ENCODE measurements around the gene CECR2. TPM values are rescaled to one million over a fixed set of nuclear protein-coding genes. Genes with fewer than 3 reads are reported as not detected.
A peak's percentile ranks its signal among the peaks of the same experiment; 100 is the strongest.

The CECR2 gene
- total RNA-seq, 2 experiments from 2014 or later, result 0.17 TPM; not detected in 1

GRCh38 chr22:17370026-17370765, 936 bp downstream of the CECR2 start:
- CTCF ChIA-PET, result interaction anchor here (0.7 kb wide), 1 partner anchor 105 kb away, joined by 3 read pairs; no protein-coding TSS in a partner anchor
- H3K4me3 Mint-ChIP-seq, result peak overlapping the region; percentile 30
- H3K27me3 Mint-ChIP-seq (ENCODE audit: low read depth), result peaks cover 47% of the 10 kb centered on the region
- DNase-seq, result no peak
- H3K4me1 Mint-ChIP-seq (ENCODE audit: low read depth), result peaks cover 22% of the 10 kb centered on the region
- no peaks in the 10 kb centered on the region for H3K9me3 Mint-ChIP-seq
- no peaks in the 10 kb centered on the region for H3K36me3 Mint-ChIP-seq (ENCODE audit: low read depth)
- intact Hi-C loops (cut with micrococcal nuclease), result no loop called here
- H3K27ac Mint-ChIP-seq, result no peak overlapping the region

GRCh38 chr22:17370766-17371432, 1.6 kb downstream of the CECR2 start:
- CTCF ChIA-PET, result interaction anchor here (0.7 kb wide), 1 partner anchor 106 kb away, joined by 3 read pairs; no protein-coding TSS in a partner anchor
- DNase-seq, result no peak
- peaks cover 47% of the 10 kb centered on the region for H3K27me3 Mint-ChIP-seq (ENCODE audit: low read depth)
- H3K4me1 Mint-ChIP-seq (ENCODE audit: low read depth), result peaks cover 22% of the 10 kb centered on the region
- H3K36me3 Mint-ChIP-seq (ENCODE audit: low read depth), result no peaks in the 10 kb centered on the region
- H3K9me3 Mint-ChIP-seq, result no peaks in the 10 kb centered on the region
- no peak overlapping the region for H3K27ac Mint-ChIP-seq
- intact Hi-C loops (cut with micrococcal nuclease), result no loop called here
- H3K4me3 Mint-ChIP-seq, result peak overlapping the region; percentile 30

GRCh38 chr22:17371448-17371847, 2.2 kb downstream of the CECR2 start:
- CTCF ChIA-PET, result no interaction called here
- no peak overlapping the region for H3K4me3 Mint-ChIP-seq
- peaks cover 42% of the 10 kb centered on the region for H3K27me3 Mint-ChIP-seq (ENCODE audit: low read depth)
- H3K36me3 Mint-ChIP-seq (ENCODE audit: low read depth), result no peaks in the 10 kb centered on the region
- peaks cover 22% of the 10 kb centered on the region for H3K4me1 Mint-ChIP-seq (ENCODE audit: low read depth)
- DNase-seq, result no peak
- no peaks in the 10 kb centered on the region for H3K9me3 Mint-ChIP-seq
- intact Hi-C loops (cut with micrococcal nuclease), result no loop called here
- H3K27ac Mint-ChIP-seq, result no peak overlapping the region

GRCh38 chr22:17373855-17374254, 4.6 kb downstream of the CECR2 start:
- DNase-seq, result no peak
- CTCF ChIA-PET, result no interaction called here
- Mint-ChIP-seq H3K4me3 (no peak overlapping the region), H3K36me3 (ENCODE audit: low read depth) (no peaks in the 10 kb centered on the region), H3K4me1 (ENCODE audit: low read depth) (peaks cover 7% of the 10 kb centered on the region), H3K27ac (no peak overlapping the region), H3K27me3 (ENCODE audit: low read depth) (peaks cover 20% of the 10 kb centered on the region), H3K9me3 (no peaks in the 10 kb centered on the region)
- intact Hi-C loops (cut with micrococcal nuclease), result no loop called here

GRCh38 chr22:17375914-17376614, 6.8 kb downstream of the CECR2 start:
- intact Hi-C loops (cut with micrococcal nuclease), result no loop called here
- CTCF ChIA-PET, result interaction anchor here (0.6 kb wide), 1 partner anchor 47 kb away, joined by 3 read pairs; no protein-coding TSS in a partner anchor
- no peak for DNase-seq
- Mint-ChIP-seq H3K27ac (no peak overlapping the region), H3K4me3 (no peak overlapping the region), H3K27me3 (ENCODE audit: low read depth) (peaks cover 14% of the 10 kb centered on the region), H3K4me1 (ENCODE audit: low read depth) (peaks cover 1% of the 10 kb centered on the region), H3K36me3 (ENCODE audit: low read depth) (no peaks in the 10 kb centered on the region), H3K9me3 (no peaks in the 10 kb centered on the region)

DNA sequence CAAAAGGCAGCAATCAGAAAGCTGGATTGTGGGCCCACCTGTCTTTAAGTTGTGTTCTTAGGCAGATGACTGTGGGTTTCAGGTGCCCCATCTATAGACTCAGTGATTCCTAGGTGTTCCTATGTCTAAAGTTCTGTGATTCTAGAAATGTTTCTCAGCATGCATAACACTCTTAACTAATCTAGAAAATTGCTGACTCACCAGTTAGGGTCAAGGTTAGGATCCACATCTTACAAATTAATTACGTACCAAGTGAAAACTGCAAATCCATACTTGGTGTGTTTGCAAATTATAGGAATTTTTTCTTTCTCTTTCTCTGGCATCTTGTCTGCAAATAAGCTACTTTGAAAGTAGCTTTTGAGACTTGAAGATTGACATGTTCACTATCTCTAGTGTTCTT, 7.7 kb downstream of the CECR2 start:
- no peak overlapping the region for H3K4me3 Mint-ChIP-seq
- intact Hi-C loops (cut with micrococcal nuclease), result no loop called here
- H3K4me1 Mint-ChIP-seq (ENCODE audit: low read depth), result no peaks in the 10 kb centered on the region
- H3K27me3 Mint-ChIP-seq (ENCODE audit: low read depth), result peaks cover 6% of the 10 kb centered on the region
- H3K27ac Mint-ChIP-seq, result no peak overlapping the region
- no peaks in the 10 kb centered on the region for H3K9me3 Mint-ChIP-seq
- H3K36me3 Mint-ChIP-seq (ENCODE audit: low read depth), result no peaks in the 10 kb centered on the region
- CTCF ChIA-PET, result interaction anchor here (0.6 kb wide), 1 partner anchor 48 kb away, joined by 3 read pairs; no protein-coding TSS in a partner anchor
- DNase-seq, result no peak

DNA sequence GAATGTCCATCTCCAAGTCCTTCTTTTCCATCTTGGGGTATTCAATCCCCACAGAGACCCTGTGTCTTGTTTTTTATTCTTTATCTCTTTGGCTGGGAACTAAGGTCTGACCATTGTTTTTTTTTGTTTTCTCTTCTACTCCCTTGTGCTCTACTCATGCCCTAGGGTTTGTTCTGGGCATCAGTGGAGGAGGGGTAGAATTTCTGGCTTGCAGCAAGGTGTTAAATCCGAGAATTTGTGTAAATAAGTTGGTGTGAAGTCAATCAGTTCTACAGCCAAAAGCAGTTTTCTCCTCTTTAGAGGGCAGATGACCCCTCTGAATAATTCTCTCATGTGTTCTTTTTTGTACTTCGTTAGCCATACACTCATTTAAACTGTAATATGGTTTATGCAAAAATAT, 10.7 kb downstream of the CECR2 start:
- Mint-ChIP-seq H3K4me3 (no peak overlapping the region), H3K27me3 (ENCODE audit: low read depth) (peaks cover 2% of the 10 kb centered on the region), H3K27ac (no peak overlapping the region), H3K36me3 (ENCODE audit: low read depth) (no peaks in the 10 kb centered on the region), H3K9me3 (peaks cover 7% of the 10 kb centered on the region), H3K4me1 (ENCODE audit: low read depth) (no peaks in the 10 kb centered on the region)
- DNase-seq, result no peak
- intact Hi-C loops (cut with micrococcal nuclease), result no loop called here
- CTCF ChIA-PET, result no interaction called here

DNA sequence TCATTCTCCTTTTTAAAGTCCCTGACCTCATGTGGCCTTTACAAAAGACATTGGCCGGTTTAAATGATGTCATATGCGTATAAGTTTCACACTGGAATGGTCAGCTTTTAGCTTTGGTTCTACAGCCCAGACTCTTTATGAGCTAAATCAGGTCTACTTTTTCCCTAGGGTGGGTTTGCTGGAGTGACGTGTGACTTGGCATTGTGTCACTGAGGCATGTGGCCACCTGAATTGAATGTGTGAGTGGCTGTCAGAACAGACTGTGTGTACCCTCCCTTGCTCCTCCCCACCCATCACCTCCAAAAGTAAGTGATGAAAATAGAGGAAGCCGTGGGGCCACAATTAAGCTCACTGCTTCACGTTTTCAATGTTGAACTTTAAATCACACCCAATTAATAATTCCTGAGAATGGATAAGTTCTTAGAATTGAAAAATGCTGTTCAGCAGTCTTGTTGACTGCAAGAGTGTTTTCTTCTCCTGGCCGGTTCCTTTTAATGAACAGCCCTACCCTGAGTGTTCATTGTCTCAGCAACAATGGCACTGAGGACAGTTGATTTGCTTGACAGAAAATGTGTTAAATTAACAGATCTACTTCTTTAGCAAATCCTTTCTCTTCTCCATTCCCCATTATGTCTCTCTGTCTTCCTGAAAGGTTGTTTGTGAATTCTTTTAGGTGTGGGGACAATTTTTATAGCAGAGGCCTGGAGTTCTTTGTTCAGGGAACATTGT, 11.3 kb downstream of the CECR2 start:
- Mint-ChIP-seq H3K27me3 (ENCODE audit: low read depth) (peaks cover 2% of the 10 kb centered on the region), H3K9me3 (peaks cover 10% of the 10 kb centered on the region), H3K4me3 (no peak overlapping the region), H3K4me1 (ENCODE audit: low read depth) (no peaks in the 10 kb centered on the region), H3K36me3 (ENCODE audit: low read depth) (no peaks in the 10 kb centered on the region), H3K27ac (no peak overlapping the region)
- intact Hi-C loops (cut with micrococcal nuclease), result no loop called here
- DNase-seq, result no peak
- CTCF ChIA-PET, result no interaction called here

- no peak overlapping the region for H3K27ac Mint-ChIP-seq
- intact Hi-C loops (cut with micrococcal nuclease), result no loop called here
- CTCF ChIA-PET, result no interaction called here
- no peak overlapping the region for H3K4me3 Mint-ChIP-seq
- peaks cover 10% of the 10 kb centered on the region for H3K9me3 Mint-ChIP-seq
- peaks cover 2% of the 10 kb centered on the region for H3K27me3 Mint-ChIP-seq (ENCODE audit: low read depth)
- no peaks in the 10 kb centered on the region for H3K4me1 Mint-ChIP-seq (ENCODE audit: low read depth)
- no peaks in the 10 kb centered on the region for H3K36me3 Mint-ChIP-seq (ENCODE audit: low read depth)
- no peak for DNase-seq
Observed at GRCh38 chr22:17381192-17381913, 12.1 kb downstream of the CECR2 start.

- intact Hi-C loops (cut with micrococcal nuclease), result no loop called here
- CTCF ChIA-PET, result interaction anchor here (1.6 kb wide), 1 partner anchor 212 kb away, joined by 4 read pairs; no protein-coding TSS in a partner anchor
- Mint-ChIP-seq H3K36me3 (ENCODE audit: low read depth) (no peaks in the 10 kb centered on the region), H3K27ac (no peak overlapping the region), H3K4me3 (no peak overlapping the region), H3K4me1 (ENCODE audit: low read depth) (no peaks in the 10 kb centered on the region), H3K9me3 (peaks cover 10% of the 10 kb centered on the region), H3K27me3 (ENCODE audit: low read depth) (peaks cover 2% of the 10 kb centered on the region)
- DNase-seq, result no peak
Observed at GRCh38 chr22:17384612-17385330, 15.5 kb downstream of the CECR2 start.

DNA sequence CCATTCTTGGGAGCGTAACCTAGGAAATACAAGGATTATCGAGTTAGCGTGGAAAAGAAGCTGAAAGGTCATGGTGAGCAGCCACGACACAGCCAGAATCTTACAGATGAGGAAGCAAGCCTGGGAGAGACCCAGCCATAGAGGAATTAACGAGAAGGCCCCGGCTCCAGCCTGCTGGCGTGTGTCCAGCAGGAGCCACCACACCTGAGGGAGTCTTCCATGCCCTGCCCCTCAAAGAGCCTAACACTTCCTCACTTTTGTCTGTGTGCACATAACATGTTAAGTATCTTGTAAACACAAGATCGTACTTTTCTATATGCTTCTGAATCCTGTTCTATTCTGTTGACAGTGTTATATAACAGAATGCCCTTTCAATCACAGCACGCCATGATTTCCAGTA, 18.1 kb downstream of the CECR2 start:
- DNase-seq, result no peak
- Mint-ChIP-seq H3K4me1 (ENCODE audit: low read depth) (no peaks in the 10 kb centered on the region), H3K36me3 (ENCODE audit: low read depth) (no peaks in the 10 kb centered on the region), H3K4me3 (no peak overlapping the region), H3K27ac (no peak overlapping the region), H3K27me3 (ENCODE audit: low read depth) (no peaks in the 10 kb centered on the region), H3K9me3 (peaks cover 10% of the 10 kb centered on the region)
- intact Hi-C loops (cut with micrococcal nuclease), result no loop called here
- CTCF ChIA-PET, result no interaction called here
